Measurements from ENCODE around the gene CNTNAP2. TPM values are rescaled to one million over a fixed set of nuclear protein-coding genes. Genes with fewer than 3 reads are reported as not detected.

CNTNAP2 gene
- total and polyA plus RNA-seq, 9 of the 15 experiments (the other 6 are each of a cell fraction or from before 2014, with no cell fraction given) = 0.04 to 0.62 (median 0.09) TPM; not detected in 4

DNA sequence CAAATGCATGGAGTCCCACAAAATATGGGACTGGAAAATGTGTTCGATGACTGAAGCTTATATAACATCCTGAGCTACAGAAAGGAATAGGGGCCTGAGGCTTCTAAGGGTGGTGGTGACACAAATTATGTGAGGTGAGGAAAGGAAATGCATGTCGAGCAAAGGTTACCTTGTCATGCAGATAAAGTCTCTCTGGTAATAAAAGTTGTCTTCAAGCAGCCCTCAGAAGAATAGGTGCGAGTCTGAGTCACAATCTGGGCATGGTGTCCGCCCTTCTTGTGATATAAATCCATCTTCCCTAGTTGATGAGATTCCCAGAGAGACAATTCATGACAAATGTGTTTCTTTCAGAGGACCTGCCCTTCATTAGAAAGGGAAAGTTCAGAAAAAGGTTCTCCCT is 1488.7 kb downstream of the CNTNAP2 start:
- 0% methylated on average over 4 of the region's 4 CpGs for WGBS (ENCODE audit: insufficient coverage, low coverage, missing lambda C conversion rate)
- in situ Hi-C loops (cut with MboI) = no loop called here
- H3K9me3 ChIP-seq (replicated peaks; ENCODE audit: control insufficient read depth, insufficient read depth, low read depth, low read length) = 0 out of 2 replicates have a peak, but pooled peaks cover 2% of the 10 kb centered on the region
- ChIA-PET CTCF (ENCODE audit: low intra/inter-chr PET ratio) (no interaction called here), POLR2A (no interaction called here)
- H3K9me1 ChIP-seq (ENCODE audit: control insufficient read depth, insufficient read depth, low read length) = no peaks in the 10 kb centered on the region
- H4K20me1 ChIP-seq (replicated peaks; ENCODE audit: control insufficient read depth, insufficient read depth, low read length) = no peaks in the 10 kb centered on the region
- FAIRE-seq (no peak), DNase-seq (ENCODE audit: extremely low read depth in 1 of 4, low spot score in 3 of 4) (no peak), ATAC-seq (no peak)
- no peaks in the 10 kb centered on the region for H3K4me1 ChIP-seq (replicated peaks in 1 of 2; ENCODE audit: control insufficient read depth in 2 of 2, insufficient read depth in 2 of 2, low read length in 2 of 2)
- no peak overlapping the region for H3K9ac ChIP-seq (ENCODE audit: insufficient read depth in 1 of 2, low read depth in 2 of 2, low read length in 2 of 2)
- no peak overlapping the region for H3K4me2 ChIP-seq (ENCODE audit: insufficient read depth, low read length)
- H3K4me3 ChIP-seq = no peak overlapping the region
- H2AFZ ChIP-seq (ENCODE audit: low read depth, low read length) = no peak overlapping the region
- H3K27ac ChIP-seq (ENCODE audit: extremely low read depth, low read depth, low read length) = no peak overlapping the region
- no peaks in the 10 kb centered on the region for H3K27me3 ChIP-seq (ENCODE audit: control insufficient read depth in 2 of 2, insufficient read depth in 2 of 2, low read length in 2 of 2)
- H3K79me2 ChIP-seq (ENCODE audit: control insufficient read depth, insufficient read depth, low read length) = no peaks in the 10 kb centered on the region
- TF ChIP-seq ZNF79 (CRISPR knock-in tag; IDR thresholded peaks at IDR 0.05; ENCODE audit: low read depth) (no peak), SUPT5H (IDR thresholded peaks at IDR 0.05) (no peak), TAF7 (tag; IDR thresholded peaks at IDR 0.05) (no peak), SMAD3 (CRISPR knock-in tag; conservative IDR thresholded peaks at IDR 0.05) (no peak), PHTF2 (CRISPR knock-in tag; IDR thresholded peaks at IDR 0.05) (no peak), SMAD1 (IDR thresholded peaks at IDR 0.05; ENCODE audit: low read depth, low read length, partially characterized antibody) (no peak)
- TF ChIP-seq, protein P1, sequence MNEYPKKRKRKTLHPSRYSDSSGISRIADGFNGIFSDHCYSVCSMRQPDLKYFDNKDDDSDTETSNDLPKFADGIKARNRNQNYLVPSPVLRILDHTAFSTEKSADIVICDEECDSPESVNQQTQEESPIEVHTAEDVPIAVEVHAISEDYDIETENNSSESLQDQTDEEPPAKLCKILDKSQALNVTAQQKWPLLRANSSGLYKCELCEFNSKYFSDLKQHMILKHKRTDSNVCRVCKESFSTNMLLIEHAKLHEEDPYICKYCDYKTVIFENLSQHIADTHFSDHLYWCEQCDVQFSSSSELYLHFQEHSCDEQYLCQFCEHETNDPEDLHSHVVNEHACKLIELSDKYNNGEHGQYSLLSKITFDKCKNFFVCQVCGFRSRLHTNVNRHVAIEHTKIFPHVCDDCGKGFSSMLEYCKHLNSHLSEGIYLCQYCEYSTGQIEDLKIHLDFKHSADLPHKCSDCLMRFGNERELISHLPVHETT (CRISPR knock-in tag; conservative IDR thresholded peaks at IDR 0.05 in 1 of 2, IDR thresholded peaks at IDR 0.05 in 1 of 2) = no peak
- TF ChIP-seq, protein P2, sequence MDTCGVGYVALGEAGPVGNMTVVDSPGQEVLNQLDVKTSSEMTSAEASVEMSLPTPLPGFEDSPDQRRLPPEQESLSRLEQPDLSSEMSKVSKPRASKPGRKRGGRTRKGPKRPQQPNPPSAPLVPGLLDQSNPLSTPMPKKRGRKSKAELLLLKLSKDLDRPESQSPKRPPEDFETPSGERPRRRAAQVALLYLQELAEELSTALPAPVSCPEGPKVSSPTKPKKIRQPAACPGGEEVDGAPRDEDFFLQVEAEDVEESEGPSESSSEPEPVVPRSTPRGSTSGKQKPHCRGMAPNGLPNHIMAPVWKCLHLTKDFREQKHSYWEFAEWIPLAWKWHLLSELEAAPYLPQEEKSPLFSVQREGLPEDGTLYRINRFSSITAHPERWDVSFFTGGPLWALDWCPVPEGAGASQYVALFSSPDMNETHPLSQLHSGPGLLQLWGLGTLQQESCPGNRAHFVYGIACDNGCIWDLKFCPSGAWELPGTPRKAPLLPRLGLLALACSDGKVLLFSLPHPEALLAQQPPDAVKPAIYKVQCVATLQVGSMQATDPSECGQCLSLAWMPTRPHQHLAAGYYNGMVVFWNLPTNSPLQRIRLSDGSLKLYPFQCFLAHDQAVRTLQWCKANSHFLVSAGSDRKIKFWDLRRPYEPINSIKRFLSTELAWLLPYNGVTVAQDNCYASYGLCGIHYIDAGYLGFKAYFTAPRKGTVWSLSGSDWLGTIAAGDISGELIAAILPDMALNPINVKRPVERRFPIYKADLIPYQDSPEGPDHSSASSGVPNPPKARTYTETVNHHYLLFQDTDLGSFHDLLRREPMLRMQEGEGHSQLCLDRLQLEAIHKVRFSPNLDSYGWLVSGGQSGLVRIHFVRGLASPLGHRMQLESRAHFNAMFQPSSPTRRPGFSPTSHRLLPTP (IDR thresholded peaks at IDR 0.05; ENCODE audit: borderline replicate concordance, extremely low read depth, insufficient read length) = no peak
- H3K36me3 ChIP-seq (ENCODE audit: control insufficient read depth, insufficient read depth, low read length) = no peaks in the 10 kb centered on the region
- intact Hi-C loops (cut with micrococcal nuclease) = no loop called here
- BruUV-seq (replicated peaks) = no TSS peak
